MM.1S (cell line): ENCODE results near the gene TEX55.
"Not testable (repeated sequence)": the region's sequence is repeated elsewhere in the genome, so short reads cannot be mapped to it uniquely, and the experiment has no call there.

Source experiments
- DNase-seq: peaks from one replicate; pipeline ENCODE4 v3.0.0-alpha.2; 2015
- H2AFZ ChIP-seq: fragments of 300-600 bp; sonication (generic); 2 replicates; pipeline ENCODE4 v1.6.0; 2016; ENCODE audit warnings: antibody characterized with exemption, low read length
- H3F3A ChIP-seq: fragments of 300-600 bp; sonication (generic); 2 replicates; pipeline ENCODE4 v1.6.1; 2016; ENCODE audit warnings: mild to moderate bottlenecking, antibody characterized with exemption, low read length, moderate library complexity, mixed read lengths; ENCODE audit not compliant: insufficient read depth
- H3K27ac ChIP-seq: fragments of 300-600 bp; sonication (generic); 2 replicates; pipeline ENCODE4 v1.5.1; 2016; ENCODE audit warnings: mild to moderate bottlenecking, low read length
- H3K27me3 ChIP-seq: fragments of 300-600 bp; sonication (generic); replicated peaks from 2 replicates; pipeline ENCODE4 v1.6.0; 2016; ENCODE audit warnings: low read length; ENCODE audit not compliant: insufficient read depth
- H3K36me3 ChIP-seq: fragments of 300-600 bp; sonication (generic); replicated peaks from 2 replicates; pipeline ENCODE4 v1.6.1; 2016; ENCODE audit warnings: mild to moderate bottlenecking, low read length, mixed read lengths; ENCODE audit not compliant: insufficient read depth
- H3K4me1 ChIP-seq: fragments of 300-600 bp; sonication (generic); 2 replicates; pipeline ENCODE4 v1.6.1; 2016; ENCODE audit warnings: low read length, mixed read lengths
- H3K4me2 ChIP-seq: fragments of 300-600 bp; sonication (generic); 2 replicates; pipeline ENCODE4 v1.6.0; 2016; ENCODE audit warnings: low read depth, low read length
- H3K4me3 ChIP-seq: fragments of 300-600 bp; sonication (generic); 2 replicates; pipeline ENCODE4 v1.5.1; 2016; ENCODE audit warnings: low read length, mixed read lengths
- H3K79me2 ChIP-seq: fragments of 300-600 bp; sonication (generic); 2 replicates; pipeline ENCODE4 v1.6.1; 2016; ENCODE audit warnings: mixed run types, low read length, mixed read lengths
- H3K9ac ChIP-seq: fragments of 300-600 bp; sonication (generic); 2 replicates; pipeline ENCODE4 v1.6.1; 2016; ENCODE audit warnings: low read length, mixed read lengths
- H3K9me2 ChIP-seq: fragments of 300-600 bp; sonication (generic); replicated peaks from 2 replicates; pipeline ENCODE4 v1.6.1; 2016; ENCODE audit warnings: mild to moderate bottlenecking, low read length, mixed read lengths; ENCODE audit not compliant: insufficient read depth
- H3K9me3 ChIP-seq: fragments of 300-600 bp; sonication (generic); replicated peaks from 2 replicates; pipeline ENCODE4 v1.6.1; 2016; ENCODE audit warnings: mild to moderate bottlenecking, low read length, mixed read lengths; ENCODE audit not compliant: insufficient read depth
- H4K20me1 ChIP-seq: fragments of 300-600 bp; sonication (generic); 2 replicates; pipeline ENCODE4 v1.6.1; 2016; ENCODE audit warnings: mild to moderate bottlenecking, low read length, moderate library complexity, mixed read lengths; ENCODE audit not compliant: insufficient read depth
- CTCF ChIP-seq: fragments of 300-600 bp; sonication (generic); IDR thresholded peaks from 2 replicates; pipeline ENCODE4 v1.5.1; 2016; ENCODE audit warnings: antibody characterized with exemption, low read length, mixed read lengths
- EZH2 ChIP-seq: fragments of 300-600 bp; sonication (generic); optimal IDR thresholded peaks from 2 replicates; pipeline ENCODE3; 2017; ENCODE audit warnings: low read depth, mild to moderate bottlenecking, antibody characterized with exemption, low read length, mixed read lengths
- EZH2phosphoT487 ChIP-seq: fragments of 300-600 bp; sonication (generic); IDR thresholded peaks from 2 replicates; pipeline ENCODE4 v1.6.1; 2018; ENCODE audit warnings: antibody characterized with exemption, low read length

Gene TEX55

GRCh38 chr3:119122350-119122749 lies 23.6 kb upstream of the TEX55 start:
- Histone ChIP-seq H3K27ac (no peak overlapping the region), H3K79me2 (no peaks in the 10 kb centered on the region), H3F3A (no peaks in the 10 kb centered on the region), H3K27me3 (no peaks in the 10 kb centered on the region), H3K36me3 (no peaks in the 10 kb centered on the region), H3K9me3 (no peaks in the 10 kb centered on the region), H3K4me2 (no peak overlapping the region), H2AFZ (no peak overlapping the region), H4K20me1 (no peaks in the 10 kb centered on the region), H3K4me1 (no peaks in the 10 kb centered on the region), H3K9ac (no peak overlapping the region), H3K9me2 (no peaks in the 10 kb centered on the region), H3K4me3 (no peak overlapping the region)
- TF ChIP-seq EZH2phosphoT487 (no peak), EZH2 (no peak), CTCF (no peak)
- DNase-seq = no peak

- no peaks in the 10 kb centered on the region for H3K27me3 ChIP-seq
- no peak overlapping the region for H3K27ac ChIP-seq
- H3F3A ChIP-seq = no peaks in the 10 kb centered on the region
- DNase-seq = no peak
- no peaks in the 10 kb centered on the region for H3K9me2 ChIP-seq
- no peaks in the 10 kb centered on the region for H3K9me3 ChIP-seq
- no peak overlapping the region for H2AFZ ChIP-seq
- no peaks in the 10 kb centered on the region for H3K36me3 ChIP-seq
- H4K20me1 ChIP-seq = no peaks in the 10 kb centered on the region
- H3K9ac ChIP-seq = no peak overlapping the region
- H3K4me1 ChIP-seq = no peaks in the 10 kb centered on the region
- no peaks in the 10 kb centered on the region for H3K79me2 ChIP-seq
- TF ChIP-seq EZH2 (no peak), CTCF (no peak), EZH2phosphoT487 (no peak)
- H3K4me2 ChIP-seq = no peak overlapping the region
- no peak overlapping the region for H3K4me3 ChIP-seq
Measured at GRCh38 chr3:119125342-119125741, 20.6 kb upstream of the TEX55 start.

GRCh38 chr3:119125742-119126504 lies 20.0 kb upstream of the TEX55 start:
- H3F3A ChIP-seq = no peaks in the 10 kb centered on the region
- H3K27me3 ChIP-seq = no peaks in the 10 kb centered on the region
- no peak overlapping the region for H3K4me3 ChIP-seq
- TF ChIP-seq CTCF (no peak), EZH2 (no peak)
- H3K9me2 ChIP-seq = no peaks in the 10 kb centered on the region
- no peaks in the 10 kb centered on the region for H3K4me1 ChIP-seq
- no peaks in the 10 kb centered on the region for H3K9me3 ChIP-seq
- no peak overlapping the region for H3K4me2 ChIP-seq
- H2AFZ ChIP-seq = no peak overlapping the region
- no peak for DNase-seq
- no peaks in the 10 kb centered on the region for H4K20me1 ChIP-seq
- H3K36me3 ChIP-seq = no peaks in the 10 kb centered on the region
- no peaks in the 10 kb centered on the region for H3K79me2 ChIP-seq
- no peak overlapping the region for H3K27ac ChIP-seq
- H3K9ac ChIP-seq = no peak overlapping the region

GRCh38 chr3:119130291-119130690 lies 15.7 kb upstream of the TEX55 start:
- H3K9ac ChIP-seq, H3K4me1 ChIP-seq, H3K9me2 ChIP-seq, H3K9me3 ChIP-seq, DNase-seq, H2AFZ ChIP-seq, H3K36me3 ChIP-seq, H3K4me3 ChIP-seq, H3K27me3 ChIP-seq, H3K27ac ChIP-seq, H4K20me1 ChIP-seq, H3F3A ChIP-seq, H3K4me2 ChIP-seq, H3K79me2 ChIP-seq: not testable (repeated sequence)

- not testable (repeated sequence) for H2AFZ ChIP-seq, H4K20me1 ChIP-seq, H3K27me3 ChIP-seq, H3F3A ChIP-seq, DNase-seq, H3K9me2 ChIP-seq, H3K27ac ChIP-seq, H3K79me2 ChIP-seq, H3K4me1 ChIP-seq, H3K4me3 ChIP-seq, H3K4me2 ChIP-seq, H3K36me3 ChIP-seq, H3K9ac ChIP-seq, H3K9me3 ChIP-seq
Measured at GRCh38 chr3:119132291-119132690, 13.7 kb upstream of the TEX55 start.
